Kidney (tissue), 14 donors: ENCODE data around the gene RASGRP2. TPM values are rescaled to one million over a fixed set of nuclear protein-coding genes. Genes with fewer than 3 reads are reported as not detected.

Experiments used
- DNase-seq, 5 donors: peaks; one replicate each; pipeline ENCODE4 v3.0.0-alpha.2; 2013 to 2020
- FAIRE-seq: peaks from 2 replicates; lab custom pipeline; 2012; peaks lifted over from hg19 to GRCh38; lab: Jason Lieb, UNC
- H3K27ac ChIP-seq, 2 donors: one replicate each; pipeline ENCODE4 v1.7.0; 2013; ENCODE audit warnings: low read depth in 2 of 2, low read length in 2 of 2, inconsistent platforms in 1 of 2
- H3K27me3 ChIP-seq: one replicate; pipeline ENCODE4 v1.7.1; 2013; ENCODE audit warnings: low read length, inconsistent platforms; ENCODE audit not compliant: control insufficient read depth, insufficient read depth
- H3K36me3 ChIP-seq, 3 donors: one replicate each; pipeline versions ENCODE4 v1.7.0 to v1.7.1; 2013; ENCODE audit warnings: low read length in 3 of 3, control low read depth in 1 of 3, inconsistent platforms in 1 of 3; ENCODE audit not compliant: insufficient read depth in 3 of 3, control insufficient read depth in 2 of 3
- H3K4me1 ChIP-seq, 3 donors: one replicate each; pipeline versions ENCODE4 v1.7.0 to v1.7.1; 2013; ENCODE audit warnings: low read length in 3 of 3, inconsistent platforms in 1 of 3, low read depth in 1 of 3; ENCODE audit not compliant: control insufficient read depth in 2 of 3, insufficient read depth in 2 of 3
- H3K4me3 ChIP-seq, 3 donors: one replicate each; pipeline versions ENCODE4 v1.7.0 to v1.8.1; 2013; ENCODE audit warnings: low read length in 3 of 3, control low read depth in 1 of 3, inconsistent platforms in 1 of 3
- H3K9ac ChIP-seq, 3 donors: one replicate each; pipeline versions ENCODE4 v1.7.0 to v1.7.1; 2013; ENCODE audit warnings: low read length in 3 of 3, control low read depth in 1 of 3, inconsistent platforms in 1 of 3
- H3K9me3 ChIP-seq, 3 donors: one replicate each; pipeline versions ENCODE4 v1.7.0 to v1.7.1; 2013; ENCODE audit warnings: low read length in 3 of 3, control low read depth in 1 of 3, inconsistent platforms in 1 of 3; ENCODE audit not compliant: control insufficient read depth in 2 of 3, insufficient read depth in 1 of 3
- intact Hi-C: fragments of 100-400 bp; cut with DNase I; formaldehyde crosslinking; loops from one replicate; pipeline ENCODE4 v1.11.1; 2022
- polyA plus RNA-seq: library from polyadenylated mRNA; stranded (reverse); fragments of 350-450 nt; fragmentation: Illumina TruSeq; extraction: RNeasy Lipid Tissue Mini Kit (QIAGEN cat#74804); gene quantifications from one replicate; pipeline ENCODE4 v1.2.3, GENCODE V29; 2014; ENCODE audit warnings: low read depth, low replicate concordance; ENCODE audit not compliant: insufficient read depth
- total RNA-seq: library from RNA; stranded (reverse); fragmentation: NEBNext Ultra II Directional; extraction: Animal tissue kit (Norgen Biotek cat#: 25700); gene quantifications from one replicate; pipeline ENCODE4 v1.2.1, GENCODE V29; 2021
- TF ChIP-seq, protein P1 (sequence below): IDR thresholded peaks from 3 replicates; pipeline ENCODE4 v1.5.1; 2012; ENCODE audit warnings: mild to moderate bottlenecking, moderate library complexity, borderline replicate concordance; ENCODE audit not compliant: insufficient read depth; ENCODE audit errors: extremely low read depth
- donor health status: control.
- donor health status: control.
- donor health status: control.
- donor health status: control.
- donor health status: control.
- donor health status: DM: yes; HTN: yes; CAD: no.
- donor health status: Normal renal cell carcinoma (clear cell type).

RASGRP2 gene
- total and polyA plus RNA-seq, 2 donors from 2014 or later: 14.1 to 42.6 TPM

DNA sequence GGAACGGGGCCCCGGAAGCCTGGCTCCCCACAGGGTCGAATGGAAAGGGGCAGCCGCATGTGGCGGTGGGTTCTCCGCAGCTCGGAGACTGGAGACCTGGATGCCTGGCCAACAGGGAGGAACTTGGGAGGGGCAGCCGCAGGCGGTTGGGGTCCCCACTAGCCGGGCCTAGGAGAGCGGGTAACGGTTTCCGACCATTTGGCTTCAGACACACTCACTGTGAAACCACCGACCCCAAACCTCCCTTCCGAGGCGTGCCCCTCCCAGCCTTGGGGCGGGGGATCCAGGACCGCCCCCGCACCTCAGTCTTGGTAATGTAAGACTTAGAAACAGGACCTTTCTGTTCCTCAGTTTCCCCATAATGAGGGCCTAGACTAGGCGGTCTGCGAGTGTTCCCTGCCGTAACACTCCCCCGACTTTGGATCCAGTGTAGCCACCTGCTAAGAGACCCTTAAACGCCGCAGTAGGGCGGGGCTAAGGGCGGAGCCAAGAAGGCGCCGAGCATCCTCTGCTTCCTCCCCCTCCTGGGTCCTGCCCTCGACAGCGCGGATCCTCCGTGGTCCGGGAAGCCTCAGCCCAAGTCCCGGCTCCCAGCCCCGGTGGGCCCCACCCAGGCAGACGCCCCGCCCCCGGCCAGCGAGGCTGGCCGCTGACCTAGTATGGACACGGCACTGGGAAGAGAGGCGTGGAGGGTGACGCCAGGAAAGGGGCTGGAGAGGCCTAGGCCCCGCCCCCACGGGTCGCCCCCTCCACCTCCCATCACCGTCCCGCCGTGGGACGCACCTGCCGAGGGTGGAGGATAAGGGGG is 1.8 kb upstream of the RASGRP2 start:
- H3K9ac ChIP-seq: peak overlapping the region in 1 of 3 donors; percentile 40
- H3K27ac ChIP-seq: peak overlapping the region; percentile 85 to 92
- H3K9me3 ChIP-seq: no peaks in the 10 kb centered on the region
- no peaks in the 10 kb centered on the region for H3K36me3 ChIP-seq
- DNase-seq (peak; percentile 67 to 98 (median 81)), FAIRE-seq (no peak)
- H3K27me3 ChIP-seq: peaks cover 6% of the 10 kb centered on the region
- H3K4me3 ChIP-seq: peak overlapping the region; percentile 28 to 49 (median 33)
- H3K4me1 ChIP-seq: peaks cover 0 to 10% (median 3%) of the 10 kb centered on the region in 3 donors
- TF ChIP-seq, protein P1, sequence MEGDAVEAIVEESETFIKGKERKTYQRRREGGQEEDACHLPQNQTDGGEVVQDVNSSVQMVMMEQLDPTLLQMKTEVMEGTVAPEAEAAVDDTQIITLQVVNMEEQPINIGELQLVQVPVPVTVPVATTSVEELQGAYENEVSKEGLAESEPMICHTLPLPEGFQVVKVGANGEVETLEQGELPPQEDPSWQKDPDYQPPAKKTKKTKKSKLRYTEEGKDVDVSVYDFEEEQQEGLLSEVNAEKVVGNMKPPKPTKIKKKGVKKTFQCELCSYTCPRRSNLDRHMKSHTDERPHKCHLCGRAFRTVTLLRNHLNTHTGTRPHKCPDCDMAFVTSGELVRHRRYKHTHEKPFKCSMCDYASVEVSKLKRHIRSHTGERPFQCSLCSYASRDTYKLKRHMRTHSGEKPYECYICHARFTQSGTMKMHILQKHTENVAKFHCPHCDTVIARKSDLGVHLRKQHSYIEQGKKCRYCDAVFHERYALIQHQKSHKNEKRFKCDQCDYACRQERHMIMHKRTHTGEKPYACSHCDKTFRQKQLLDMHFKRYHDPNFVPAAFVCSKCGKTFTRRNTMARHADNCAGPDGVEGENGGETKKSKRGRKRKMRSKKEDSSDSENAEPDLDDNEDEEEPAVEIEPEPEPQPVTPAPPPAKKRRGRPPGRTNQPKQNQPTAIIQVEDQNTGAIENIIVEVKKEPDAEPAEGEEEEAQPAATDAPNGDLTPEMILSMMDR: no peak
- intact Hi-C loops: no loop called here

DNA sequence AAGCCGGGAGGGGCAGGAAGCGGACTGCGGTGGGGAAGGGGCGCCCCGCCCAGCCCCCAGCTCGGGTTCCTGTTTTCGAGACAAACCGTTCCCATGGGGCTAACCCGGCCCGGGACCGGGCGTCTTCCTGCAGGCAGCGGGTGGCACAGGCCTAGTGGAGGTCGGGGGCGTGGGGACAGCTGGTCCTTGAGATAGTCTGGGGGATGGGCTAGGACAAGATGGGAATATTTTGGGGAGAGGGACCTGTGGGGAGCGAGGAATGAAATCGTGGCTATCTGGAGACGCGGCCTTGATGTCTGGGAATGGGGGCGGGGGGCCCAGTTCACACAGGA is 1.2 kb upstream of the RASGRP2 start:
- Histone ChIP-seq H3K4me3 (peak overlapping the region in 1 of 3 donors; percentile 49), H3K27ac (peak overlapping the region; percentile 85 to 92), H3K9me3 (no peaks in the 10 kb centered on the region), H3K27me3 (peaks cover 6% of the 10 kb centered on the region), H3K36me3 (no peaks in the 10 kb centered on the region), H3K9ac (peak overlapping the region in 1 of 3 donors; percentile 40), H3K4me1 (peaks cover 0 to 10% (median 3%) of the 10 kb centered on the region in 3 donors)
- DNase-seq (peak; percentile 50 to 97 (median 68)), FAIRE-seq (no peak)
- TF ChIP-seq, protein P1: no peak
- intact Hi-C loops: no loop called here

DNA sequence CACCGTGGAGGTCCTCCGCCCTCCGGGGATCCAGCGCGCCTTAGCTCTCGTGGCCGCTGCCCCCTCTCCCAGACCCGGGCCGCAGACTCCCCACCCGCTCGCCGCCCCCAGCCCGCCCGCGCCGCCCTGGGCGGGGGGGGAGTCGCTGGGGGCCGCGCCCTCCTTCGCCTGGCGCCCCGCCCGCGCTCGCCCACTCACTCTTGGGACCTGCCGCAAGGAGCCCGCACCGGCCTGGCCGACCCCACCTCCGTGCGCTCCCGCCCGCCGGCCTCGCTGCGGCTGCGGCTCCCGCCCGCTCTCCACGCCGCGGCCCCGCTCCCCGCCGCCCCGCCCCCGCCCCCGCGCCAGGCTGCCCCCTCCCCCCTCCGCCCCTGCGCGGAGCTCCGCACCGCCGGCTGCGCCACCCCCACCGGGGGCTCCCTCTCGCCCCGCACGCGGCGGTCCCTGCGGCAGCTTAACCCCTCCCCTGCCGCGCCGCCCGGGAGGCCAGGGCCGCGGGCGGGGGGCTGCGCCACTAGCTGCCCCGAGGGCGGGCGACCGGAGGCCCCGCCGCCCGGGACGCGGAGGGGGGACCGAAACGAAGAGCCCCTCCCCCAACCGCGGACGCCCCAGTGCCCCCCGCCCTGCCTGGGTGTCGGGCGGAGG is 724 bp upstream of the RASGRP2 start:
- no peak overlapping the region for H3K9ac ChIP-seq
- DNase-seq (peak in 1 of 5 donors; percentile 67), FAIRE-seq (no peak)
- TF ChIP-seq, protein P1: no peak
- H3K27ac ChIP-seq: peak overlapping the region; percentile 85 to 92
- intact Hi-C loops: no loop called here
- peaks cover 0 to 10% (median 3%) of the 10 kb centered on the region in 3 donors for H3K4me1 ChIP-seq
- peak overlapping the region in 2 of 3 donors; percentile 3 to 38 for H3K4me3 ChIP-seq
- peaks cover 6% of the 10 kb centered on the region for H3K27me3 ChIP-seq
- H3K9me3 ChIP-seq: no peaks in the 10 kb centered on the region
- H3K36me3 ChIP-seq: no peaks in the 10 kb centered on the region
